ENCODE data around the gene CIB4.
A peak's percentile ranks its signal among the peaks of the same experiment; 100 is the strongest.

Gene CIB4

DNA sequence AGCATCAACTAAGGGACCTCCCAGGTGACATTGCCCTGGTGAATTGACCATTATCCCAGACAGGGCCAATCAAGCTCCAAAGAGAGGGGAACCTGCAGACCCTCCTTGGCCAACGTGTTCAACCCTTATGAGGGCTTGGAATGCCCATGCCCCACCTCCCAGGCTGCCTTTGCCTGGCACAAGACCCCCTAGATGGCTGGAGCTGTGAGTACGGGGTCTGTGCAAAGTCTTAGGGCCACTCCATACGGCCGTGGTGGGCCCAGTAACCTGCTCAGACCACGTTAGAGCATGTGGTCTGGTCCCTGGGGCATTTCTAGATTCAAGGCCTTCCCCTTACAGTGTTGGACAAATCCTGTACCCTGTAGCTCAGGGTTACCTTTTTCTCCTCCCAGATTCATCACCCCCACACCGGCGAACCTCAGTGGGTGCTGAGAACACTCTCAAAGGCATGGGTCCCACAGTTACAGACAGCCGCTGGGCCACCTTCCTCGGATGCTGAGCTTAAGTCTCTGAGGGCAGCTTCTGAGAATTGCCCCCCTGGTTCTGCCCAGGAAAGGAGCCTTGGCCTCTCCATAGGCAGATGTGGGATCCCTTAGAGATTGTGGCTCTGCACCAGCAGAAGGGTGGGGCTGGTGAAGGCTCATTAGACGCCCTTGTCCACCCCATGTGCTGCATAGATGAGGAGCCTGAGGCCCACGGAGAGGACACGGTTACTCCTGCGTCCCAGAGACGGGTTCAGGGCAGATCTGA, 33.0 kb upstream of the CIB4 start:
- DNase-seq (ENCODE audit: low read depth in 2 of 2) = no peak
- TF ChIP-seq, protein P1, sequence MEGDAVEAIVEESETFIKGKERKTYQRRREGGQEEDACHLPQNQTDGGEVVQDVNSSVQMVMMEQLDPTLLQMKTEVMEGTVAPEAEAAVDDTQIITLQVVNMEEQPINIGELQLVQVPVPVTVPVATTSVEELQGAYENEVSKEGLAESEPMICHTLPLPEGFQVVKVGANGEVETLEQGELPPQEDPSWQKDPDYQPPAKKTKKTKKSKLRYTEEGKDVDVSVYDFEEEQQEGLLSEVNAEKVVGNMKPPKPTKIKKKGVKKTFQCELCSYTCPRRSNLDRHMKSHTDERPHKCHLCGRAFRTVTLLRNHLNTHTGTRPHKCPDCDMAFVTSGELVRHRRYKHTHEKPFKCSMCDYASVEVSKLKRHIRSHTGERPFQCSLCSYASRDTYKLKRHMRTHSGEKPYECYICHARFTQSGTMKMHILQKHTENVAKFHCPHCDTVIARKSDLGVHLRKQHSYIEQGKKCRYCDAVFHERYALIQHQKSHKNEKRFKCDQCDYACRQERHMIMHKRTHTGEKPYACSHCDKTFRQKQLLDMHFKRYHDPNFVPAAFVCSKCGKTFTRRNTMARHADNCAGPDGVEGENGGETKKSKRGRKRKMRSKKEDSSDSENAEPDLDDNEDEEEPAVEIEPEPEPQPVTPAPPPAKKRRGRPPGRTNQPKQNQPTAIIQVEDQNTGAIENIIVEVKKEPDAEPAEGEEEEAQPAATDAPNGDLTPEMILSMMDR (IDR thresholded peaks at IDR 0.05; ENCODE audit: low read depth, low read length) = no peak

DNA sequence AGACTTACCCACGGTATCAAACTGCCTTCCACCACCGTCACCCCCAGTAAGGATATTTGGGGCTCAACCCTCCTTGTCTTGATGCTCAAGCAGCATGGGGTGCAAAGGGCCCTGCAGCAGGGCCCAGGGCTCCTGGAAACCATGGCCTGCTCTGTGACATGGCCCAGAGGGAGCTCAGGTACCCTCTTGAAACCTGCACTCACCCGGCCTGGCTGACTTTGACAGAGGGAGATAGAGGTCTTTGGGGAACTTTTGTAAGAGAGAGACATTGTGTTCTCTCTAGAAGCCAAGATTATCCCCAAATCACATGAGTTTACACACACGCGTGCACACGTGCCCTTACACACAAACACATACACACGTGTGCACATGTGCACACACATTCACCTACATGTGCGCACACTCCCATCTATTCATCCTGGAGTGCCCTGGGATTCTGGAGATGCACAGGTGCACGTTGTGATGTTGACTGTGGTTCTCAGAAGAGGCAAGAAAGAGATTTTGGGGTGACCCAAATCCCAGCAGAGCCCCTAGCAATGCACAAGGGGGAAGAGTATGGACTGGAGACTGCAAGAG, 31.7 kb upstream of the CIB4 start:
- DNase-seq (ENCODE audit: low read depth in 2 of 2) = no peak
- TF ChIP-seq, protein P1 (IDR thresholded peaks at IDR 0.05; ENCODE audit: low read depth, low read length) = no peak

More for the DNA sequence above, 33.0 kb upstream of the CIB4 start:
- no peak overlapping the region for H3K4me3 ChIP-seq (replicated peaks in 1 of 2; ENCODE audit: low read depth in 2 of 2, low read length in 2 of 2)

DNA sequence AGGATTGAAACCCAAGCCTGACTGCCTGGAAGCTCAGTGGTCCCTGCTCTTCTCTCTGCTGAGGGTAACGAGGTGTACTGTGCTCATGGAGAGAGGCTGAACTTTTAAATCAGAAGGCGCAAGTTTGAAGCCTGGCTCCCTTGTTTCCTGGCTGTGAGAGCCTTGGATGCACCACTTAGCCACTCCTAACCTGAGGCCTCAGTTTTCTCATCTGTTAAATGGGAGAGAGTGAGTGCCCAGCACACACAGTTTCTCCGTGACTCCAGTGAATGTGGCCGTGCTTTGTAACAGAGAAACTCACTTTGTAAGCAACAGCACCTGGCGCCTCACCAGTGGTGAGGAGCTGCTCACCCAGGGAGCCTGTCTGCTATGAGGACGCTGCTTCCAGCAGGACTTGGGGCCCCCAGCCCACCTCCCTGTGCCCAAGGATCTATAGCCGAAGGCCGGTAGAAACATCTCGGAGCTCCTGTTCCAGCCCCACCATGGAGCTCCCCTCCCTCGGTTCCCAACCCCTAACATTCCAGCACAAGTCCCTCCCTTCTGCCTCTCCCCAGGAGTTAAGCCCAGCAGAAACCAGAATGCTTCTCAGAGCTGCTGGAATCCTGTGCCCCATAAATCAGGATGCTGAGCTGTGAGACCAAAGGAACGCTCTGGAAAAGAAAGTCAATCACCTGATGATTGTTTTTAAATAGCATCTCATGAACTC, 31.1 kb upstream of the CIB4 start:
- no peak for DNase-seq (ENCODE audit: low read depth in 2 of 2)
- TF ChIP-seq, protein P1 (IDR thresholded peaks at IDR 0.05; ENCODE audit: low read depth, low read length) = no peak
- H3K4me3 ChIP-seq (replicated peaks in 1 of 2; ENCODE audit: low read depth in 2 of 2, low read length in 2 of 2) = no peak overlapping the region

More for the DNA sequence above, 31.7 kb upstream of the CIB4 start:
- no peak overlapping the region for H3K4me3 ChIP-seq (replicated peaks in 1 of 2; ENCODE audit: low read depth in 2 of 2, low read length in 2 of 2)

DNA sequence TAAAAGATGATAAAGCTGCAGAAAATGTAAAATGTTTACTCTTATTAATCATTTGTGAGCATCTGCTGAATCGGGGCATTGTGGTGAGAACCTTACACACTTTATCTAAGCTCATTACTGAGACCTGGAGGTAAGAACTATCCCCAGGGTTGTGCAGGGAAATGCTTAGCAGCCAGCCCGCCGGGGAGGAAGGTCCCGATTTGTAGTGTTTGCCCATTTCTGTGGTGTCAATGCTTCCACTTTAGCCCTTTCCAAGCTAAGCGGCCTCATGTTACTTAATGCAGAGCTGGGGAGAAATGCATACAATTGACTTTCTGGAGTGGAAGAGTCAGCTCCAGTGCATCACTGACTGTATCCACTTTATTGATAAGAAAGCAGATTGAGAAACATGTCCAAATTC, 30.5 kb upstream of the CIB4 start:
- TF ChIP-seq, protein P1 (IDR thresholded peaks at IDR 0.05; ENCODE audit: low read depth, low read length) = no peak
- DNase-seq (ENCODE audit: low read depth in 2 of 2) = no peak
- H3K4me3 ChIP-seq (replicated peaks in 1 of 2; ENCODE audit: low read depth in 2 of 2, low read length in 2 of 2) = no peak overlapping the region

DNA sequence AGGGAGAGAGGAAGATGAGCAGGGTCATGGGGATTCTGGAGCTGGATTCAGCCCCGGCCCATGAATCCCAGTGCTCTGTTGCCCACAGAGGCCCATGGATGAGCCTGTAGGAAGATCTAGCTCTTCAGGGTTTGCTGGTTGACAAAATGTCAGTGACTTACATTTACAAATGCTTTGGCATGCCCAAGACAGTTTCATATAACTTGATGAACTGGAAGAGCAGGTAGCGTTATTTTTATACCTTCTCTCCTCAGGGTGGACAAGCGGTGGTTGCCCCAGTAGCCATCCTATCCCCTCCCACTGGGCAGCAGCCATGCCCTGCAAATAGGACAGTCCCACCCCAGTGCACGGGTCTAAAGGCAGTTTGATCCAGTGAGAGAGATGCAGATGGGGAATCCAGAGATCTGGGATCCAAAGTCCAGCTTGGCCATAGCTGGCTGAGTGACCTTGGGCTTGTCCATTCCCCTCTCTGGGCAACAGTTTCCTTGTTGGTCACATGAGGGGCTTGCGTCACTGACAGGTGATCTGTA, 29.8 kb upstream of the CIB4 start:
- H3K4me3 ChIP-seq (replicated peaks in 1 of 2; ENCODE audit: low read depth in 2 of 2, low read length in 2 of 2) = no peak overlapping the region
- TF ChIP-seq, protein P1 (IDR thresholded peaks at IDR 0.05; ENCODE audit: low read depth, low read length) = no peak
- no peak for DNase-seq (ENCODE audit: low read depth in 2 of 2)

DNA sequence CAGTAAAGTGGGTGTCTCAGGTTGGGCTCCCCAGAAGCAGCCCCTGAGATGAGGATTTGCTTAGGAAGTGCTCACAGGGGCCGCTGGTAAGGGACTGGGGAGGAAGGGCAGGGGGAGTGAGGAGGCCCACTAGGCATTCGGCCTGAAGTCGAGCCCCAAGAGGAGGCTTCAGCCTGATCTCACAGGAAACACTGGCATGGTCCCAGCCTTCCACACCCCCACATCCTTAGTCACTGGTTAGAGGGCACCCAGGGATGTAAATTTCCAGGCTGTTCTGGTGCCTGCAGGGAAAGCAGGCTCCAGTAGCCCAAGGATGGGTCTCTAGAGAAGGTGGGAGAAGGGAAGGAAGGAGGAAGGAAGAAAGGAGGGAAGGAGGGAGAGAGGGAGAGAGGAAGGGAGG, 29.0 kb upstream of the CIB4 start:
- H3K4me3 ChIP-seq (replicated peaks in 1 of 2; ENCODE audit: low read depth in 2 of 2, low read length in 2 of 2) = no peak overlapping the region
- TF ChIP-seq, protein P1 (IDR thresholded peaks at IDR 0.05; ENCODE audit: low read depth, low read length) = no peak
- peak; percentile 25 to 55 for DNase-seq (ENCODE audit: low read depth in 2 of 2)
